HEK293 (cell line): ENCODE measurements around the gene DNAJC10.

ENCODE experiments used
- CTCF ChIA-PET: fragments of 350-600 bp; formaldehyde crosslinking; extraction: SDS; loops from one replicate; lab custom pipeline; 2021; ENCODE audit warnings: antibody characterized with exemption; lab: Yijun Ruan, JAX
- POLR2A ChIA-PET: fragments of 300-600 bp; formaldehyde crosslinking; extraction: SDS; loops from one replicate; lab custom pipeline; 2020; ENCODE audit warnings: antibody characterized with exemption, inconsistent platforms; lab: Yijun Ruan, JAX
- H3K27ac ChIP-seq: fragments of 200-500 bp; sonication (Bioruptor generic); 2 replicates; pipeline ENCODE4 v1.5.1; 2014; ENCODE audit warnings: low read depth, low read length, control low read depth, inconsistent platforms; ENCODE audit errors: extremely low read depth
- H3K36me3 ChIP-seq, 2 experiments: fragments of 200-500 bp in 1 of 2; sonication (Bioruptor generic) in 1 of 2; 1 replicate in 1 of 2; 2 replicates in 1 of 2; pipeline ENCODE4 v1.5.1; 2014 to 2017; ENCODE audit warnings: inconsistent platforms in 2 of 2, low read length in 2 of 2; ENCODE audit not compliant: control insufficient read depth in 2 of 2, insufficient read depth in 1 of 2
- H3K4me1 ChIP-seq: fragments of 200-500 bp; sonication (Bioruptor generic); 2 replicates; pipeline ENCODE4 v1.5.1; 2014; ENCODE audit warnings: mild to moderate bottlenecking, low read length, inconsistent platforms; ENCODE audit not compliant: control insufficient read depth, insufficient read depth
- H3K4me3 ChIP-seq: 2 replicates; pipeline ENCODE4 v1.5.1; 2011; ENCODE audit warnings: low read depth, mild to moderate bottlenecking, control low read depth, low read length, moderate library complexity
- H3K9me3 ChIP-seq: fragments of 200-500 bp; sonication (Bioruptor generic); 2 replicates; pipeline ENCODE4 v1.5.1; 2014; ENCODE audit warnings: low read depth, low read length, inconsistent platforms; ENCODE audit not compliant: control insufficient read depth, insufficient read depth
- KLF1 ChIP-seq: fragments of 450-650 bp; formaldehyde crosslinking; IDR thresholded peaks from 2 replicates; pipeline ENCODE4 v1.5.1; 2016; ENCODE audit warnings: missing biosample characterization, missing genetic modification characterization
- KLF17 ChIP-seq: fragments of 450-650 bp; formaldehyde crosslinking; IDR thresholded peaks from 2 replicates; pipeline ENCODE4 v1.5.1; 2016; ENCODE audit warnings: missing biosample characterization, missing genetic modification characterization
- KLF7 ChIP-seq: fragments of 450-650 bp; formaldehyde crosslinking; IDR thresholded peaks from 2 replicates; pipeline ENCODE4 v1.5.1; 2016; ENCODE audit warnings: missing biosample characterization, missing genetic modification characterization, borderline replicate concordance
- MZF1 ChIP-seq: fragments of 450-650 bp; formaldehyde crosslinking; IDR thresholded peaks from 2 replicates; pipeline ENCODE4 v1.5.1; 2017; ENCODE audit warnings: missing biosample characterization, missing genetic modification characterization, borderline replicate concordance
- OSR2 ChIP-seq: fragments of 450-650 bp; formaldehyde crosslinking; IDR thresholded peaks from 2 replicates; pipeline ENCODE4 v1.5.1; 2016; ENCODE audit warnings: missing biosample characterization, missing genetic modification characterization
- SCRT1 ChIP-seq: fragments of 450-650 bp; formaldehyde crosslinking; IDR thresholded peaks from 2 replicates; pipeline ENCODE4 v1.5.1; 2016; ENCODE audit warnings: missing biosample characterization, missing genetic modification characterization, borderline replicate concordance
- SCRT2 ChIP-seq: fragments of 450-650 bp; formaldehyde crosslinking; IDR thresholded peaks from 2 replicates; pipeline ENCODE4 v1.5.1; 2016; ENCODE audit warnings: missing biosample characterization, missing genetic modification characterization
- SP2 ChIP-seq: fragments of 450-650 bp; formaldehyde crosslinking; IDR thresholded peaks from 2 replicates; pipeline ENCODE4 v1.5.1; 2016; ENCODE audit warnings: missing biosample characterization, missing genetic modification characterization
- TSHZ1 ChIP-seq: fragments of 450-650 bp; formaldehyde crosslinking; IDR thresholded peaks from 2 replicates; pipeline ENCODE4 v1.5.1; 2016; ENCODE audit warnings: missing biosample characterization, missing genetic modification characterization, borderline replicate concordance
- YY2 ChIP-seq: fragments of 450-650 bp; formaldehyde crosslinking; IDR thresholded peaks from 2 replicates; pipeline ENCODE4 v1.5.1; 2016; ENCODE audit warnings: missing biosample characterization, missing genetic modification characterization
- ZNF114 ChIP-seq: fragments of 450-650 bp; formaldehyde crosslinking; IDR thresholded peaks from 2 replicates; pipeline ENCODE4 v1.5.0; 2017; ENCODE audit warnings: missing biosample characterization, missing genetic modification characterization
- ZNF132 ChIP-seq: fragments of 450-650 bp; formaldehyde crosslinking; IDR thresholded peaks from 2 replicates; pipeline ENCODE4 v1.5.1; 2017; ENCODE audit warnings: missing biosample characterization, missing genetic modification characterization, borderline replicate concordance
- ZNF202 ChIP-seq: fragments of 450-650 bp; formaldehyde crosslinking; IDR thresholded peaks from 2 replicates; pipeline ENCODE4 v1.5.1; 2016; ENCODE audit warnings: missing biosample characterization, missing genetic modification characterization, borderline replicate concordance
- ZNF211 ChIP-seq: fragments of 450-650 bp; formaldehyde crosslinking; IDR thresholded peaks from 2 replicates; pipeline ENCODE4 v1.5.1; 2016; ENCODE audit warnings: low read depth, missing biosample characterization, missing genetic modification characterization
- ZNF214 ChIP-seq: fragments of 450-650 bp; formaldehyde crosslinking; IDR thresholded peaks from 2 replicates; pipeline ENCODE4 v1.5.1; 2017; ENCODE audit warnings: missing biosample characterization, mild to moderate bottlenecking, missing genetic modification characterization, borderline replicate concordance
- ZNF266 ChIP-seq: fragments of 450-650 bp; formaldehyde crosslinking; IDR thresholded peaks from 2 replicates; pipeline ENCODE4 v1.5.1; 2016; ENCODE audit warnings: missing biosample characterization, missing genetic modification characterization, low read depth
- ZNF416 ChIP-seq: fragments of 450-650 bp; formaldehyde crosslinking; IDR thresholded peaks from 2 replicates; pipeline ENCODE4 v1.5.1; 2016; ENCODE audit warnings: missing biosample characterization, missing genetic modification characterization
- ZNF510 ChIP-seq: fragments of 450-650 bp; formaldehyde crosslinking; IDR thresholded peaks from 2 replicates; pipeline ENCODE4 v1.5.1; 2018; ENCODE audit warnings: mild to moderate bottlenecking, missing genetic modification characterization, missing biosample characterization; ENCODE audit not compliant: insufficient replicate concordance
- ZNF549 ChIP-seq: fragments of 450-650 bp; IDR thresholded peaks from 2 replicates; pipeline ENCODE4 v1.5.1; 2018; ENCODE audit warnings: missing biosample characterization, missing genetic modification characterization, mild to moderate bottlenecking, inconsistent platforms, moderate library complexity
- ZNF571 ChIP-seq: fragments of 450-650 bp; formaldehyde crosslinking; IDR thresholded peaks from 2 replicates; pipeline ENCODE4 v1.5.0; 2017; ENCODE audit warnings: missing biosample characterization, missing genetic modification characterization
- ZNF623 ChIP-seq: fragments of 450-650 bp; formaldehyde crosslinking; IDR thresholded peaks from 2 replicates; pipeline ENCODE4 v1.5.1; 2016; ENCODE audit warnings: missing biosample characterization, missing genetic modification characterization
- ZNF654 ChIP-seq: fragments of 450-650 bp; formaldehyde crosslinking; IDR thresholded peaks from 2 replicates; pipeline ENCODE4 v1.5.1; 2016; ENCODE audit warnings: low read depth, missing biosample characterization, missing genetic modification characterization
- ZNF658 ChIP-seq: fragments of 450-650 bp; formaldehyde crosslinking; IDR thresholded peaks from 2 replicates; pipeline ENCODE4; 2016; ENCODE audit warnings: missing biosample characterization, missing genetic modification characterization
- ZNF704 ChIP-seq: fragments of 450-650 bp; formaldehyde crosslinking; IDR thresholded peaks from 2 replicates; pipeline ENCODE4 v1.5.1; 2016; ENCODE audit warnings: missing biosample characterization, missing genetic modification characterization
- ZNF747 ChIP-seq: fragments of 450-650 bp; formaldehyde crosslinking; IDR thresholded peaks from 2 replicates; pipeline ENCODE4 v1.5.1; 2016; ENCODE audit warnings: missing biosample characterization, missing genetic modification characterization
- ZNF791 ChIP-seq: fragments of 450-650 bp; formaldehyde crosslinking; IDR thresholded peaks from 2 replicates; pipeline ENCODE4 v1.5.1; 2016; ENCODE audit warnings: missing biosample characterization, missing genetic modification characterization
- ZNF792 ChIP-seq: fragments of 450-650 bp; formaldehyde crosslinking; IDR thresholded peaks from 2 replicates; pipeline ENCODE4 v1.5.1; 2016; ENCODE audit warnings: missing biosample characterization, missing genetic modification characterization
- ZSCAN30 ChIP-seq: fragments of 450-650 bp; IDR thresholded peaks from 2 replicates; pipeline ENCODE4 v1.5.1; 2018; ENCODE audit warnings: missing biosample characterization, mild to moderate bottlenecking, missing genetic modification characterization, moderate library complexity
- TF ChIP-seq, protein P1 (sequence below): fragments of 450-650 bp; formaldehyde crosslinking; IDR thresholded peaks from 2 replicates; pipeline ENCODE4 v1.5.1; 2016; ENCODE audit warnings: missing biosample characterization, missing genetic modification characterization

The DNAJC10 gene

DNA sequence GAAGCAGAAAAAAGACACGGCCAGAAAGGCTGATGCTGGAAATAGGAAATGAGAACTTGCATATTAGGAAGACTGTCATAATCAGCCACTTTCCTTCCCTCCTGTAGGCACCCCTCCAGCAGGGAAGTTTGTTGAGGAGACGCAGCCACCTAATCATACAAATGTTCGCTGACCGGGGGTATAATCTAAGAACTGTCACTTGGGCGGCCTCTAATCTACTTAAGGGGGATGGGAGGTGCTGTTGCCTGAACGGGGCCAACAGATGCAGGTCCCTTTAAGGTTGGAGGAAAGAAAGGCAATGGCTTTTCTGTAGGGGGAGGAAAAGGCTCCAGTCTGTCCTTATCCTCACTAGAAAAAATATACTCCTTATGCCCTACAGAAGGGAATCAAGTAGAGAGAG lies 50.6 kb downstream of the DNAJC10 start:
- Histone ChIP-seq H3K9me3 (no peaks in the 10 kb centered on the region), H3K27ac (no peak overlapping the region), H3K36me3 (peaks cover 0 to 67% of the 10 kb centered on the region in 2 experiments; a peak in 1 of 3 replicates), H3K4me3 (no peak overlapping the region), H3K4me1 (no peaks in the 10 kb centered on the region)
- ChIA-PET CTCF (interaction anchor here (1.1 to 6.5 kb wide), 3 partner anchors 18 to 214 kb away, joined by 6 to 52 read pairs (median 7); no protein-coding TSS in a partner anchor), POLR2A (no interaction called here)
- no peak for TF ChIP-seq ZNF792 (tag by site-specific recombination)
- TF ChIP-seq ZNF266 (tag by site-specific recombination) = no peak
- TF ChIP-seq ZNF132 = no peak
- no peak for TF ChIP-seq ZNF416 (tag by site-specific recombination)
- no peak for TF ChIP-seq OSR2 (tag by site-specific recombination)
- no peak for TF ChIP-seq MZF1 (tag by site-specific recombination)
- no peak for TF ChIP-seq ZNF658 (tag by site-specific recombination)
- TF ChIP-seq ZNF747 (tag by site-specific recombination) = no peak
- no peak for TF ChIP-seq ZNF211 (tag by site-specific recombination)
- no peak for TF ChIP-seq ZNF791 (tag by site-specific recombination)
- TF ChIP-seq ZNF214 (tag by site-specific recombination) = no peak
- TF ChIP-seq YY2 (tag by site-specific recombination) = no peak
- no peak for TF ChIP-seq ZNF510 (tag by site-specific recombination)
- no peak for TF ChIP-seq ZNF623
- no peak for TF ChIP-seq KLF17 (tag by site-specific recombination)
- no peak for TF ChIP-seq KLF1
- TF ChIP-seq, protein P1, sequence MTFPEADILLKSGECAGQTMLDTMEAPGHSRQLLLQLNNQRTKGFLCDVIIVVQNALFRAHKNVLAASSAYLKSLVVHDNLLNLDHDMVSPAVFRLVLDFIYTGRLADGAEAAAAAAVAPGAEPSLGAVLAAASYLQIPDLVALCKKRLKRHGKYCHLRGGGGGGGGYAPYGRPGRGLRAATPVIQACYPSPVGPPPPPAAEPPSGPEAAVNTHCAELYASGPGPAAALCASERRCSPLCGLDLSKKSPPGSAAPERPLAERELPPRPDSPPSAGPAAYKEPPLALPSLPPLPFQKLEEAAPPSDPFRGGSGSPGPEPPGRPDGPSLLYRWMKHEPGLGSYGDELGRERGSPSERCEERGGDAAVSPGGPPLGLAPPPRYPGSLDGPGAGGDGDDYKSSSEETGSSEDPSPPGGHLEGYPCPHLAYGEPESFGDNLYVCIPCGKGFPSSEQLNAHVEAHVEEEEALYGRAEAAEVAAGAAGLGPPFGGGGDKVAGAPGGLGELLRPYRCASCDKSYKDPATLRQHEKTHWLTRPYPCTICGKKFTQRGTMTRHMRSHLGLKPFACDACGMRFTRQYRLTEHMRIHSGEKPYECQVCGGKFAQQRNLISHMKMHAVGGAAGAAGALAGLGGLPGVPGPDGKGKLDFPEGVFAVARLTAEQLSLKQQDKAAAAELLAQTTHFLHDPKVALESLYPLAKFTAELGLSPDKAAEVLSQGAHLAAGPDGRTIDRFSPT (tag by site-specific recombination) = no peak

- Histone ChIP-seq H3K9me3 (no peaks in the 10 kb centered on the region), H3K4me3 (no peak overlapping the region), H3K4me1 (no peaks in the 10 kb centered on the region), H3K27ac (no peak overlapping the region), H3K36me3 (peaks cover 0 to 59% of the 10 kb centered on the region in 2 experiments; a peak in 1 of 3 replicates)
- POLR2A ChIA-PET = interaction anchor here (0.7 kb wide), 1 partner anchor 212 kb away, joined by 3 read pairs; no protein-coding TSS in a partner anchor
- CTCF ChIA-PET = interaction anchor here (0.6 to 6.5 kb wide), 13 partner anchors 9 to 574 kb away, joined by 3 to 52 read pairs (median 3); partner anchors contain the start of gene FRZB
- peak; percentile 63; the same call in 1 of the 2 replicates for TF ChIP-seq SCRT1 (tag by site-specific recombination)
- peak; percentile 82 for TF ChIP-seq SCRT2 (tag by site-specific recombination)
- TF ChIP-seq SP2 (tag by site-specific recombination) = no peak
- no peak for TF ChIP-seq ZNF704
- TF ChIP-seq YY2 (tag by site-specific recombination) = no peak
- no peak for TF ChIP-seq ZNF549 (tag by site-specific recombination)
- TF ChIP-seq ZNF202 (tag by site-specific recombination) = no peak
- no peak for TF ChIP-seq ZNF266 (tag by site-specific recombination)
- TF ChIP-seq ZNF654 = 0 out of 2 replicates have a peak, but pooled peaks have one; percentile 3
- TF ChIP-seq ZNF114 (tag by site-specific recombination) = no peak
- TF ChIP-seq ZSCAN30 (tag by site-specific recombination) = no peak
- TF ChIP-seq ZNF571 (tag by site-specific recombination) = no peak
- no peak for TF ChIP-seq KLF7 (tag by site-specific recombination)
- TF ChIP-seq TSHZ1 = no peak
Measured at GRCh38 chr2:182767578-182767977, 51.5 kb downstream of the DNAJC10 start.
